Epithelial cell of esophagus (primary cell): ENCODE measurements around the gene ZNF530.
A peak's percentile ranks its signal among the peaks of the same experiment; 100 is the strongest.

Experiments used
- DNase-seq: peaks from one replicate; pipeline ENCODE4 v3.0.0; 2010; ENCODE audit warnings: low read depth
- H3K4me3 ChIP-seq: 2 replicates; pipeline ENCODE4 v1.5.1; 2011; ENCODE audit warnings: mild to moderate bottlenecking, low read length, control low read depth
- CTCF ChIP-seq: IDR thresholded peaks from 2 replicates; pipeline ENCODE4 v1.5.1; 2011; ENCODE audit warnings: low read depth, mild to moderate bottlenecking, low read length, control low read depth, inconsistent platforms; ENCODE audit not compliant: insufficient read depth; ENCODE audit errors: missing control alignments

Gene ZNF530

GRCh38 chr19:57578487-57579205 lies 21.0 kb upstream of the ZNF530 start, which contains the start of gene ZNF416:
ZNF416 (minus strand) TSS chr19:57578911; CDS start chr19:57578704, 207 bp downstream.
- peak; percentile 99 for DNase-seq
- H3K4me3 ChIP-seq, result peak within 1 kb of the TSS; percentile 79
- peak; percentile 16 for TF ChIP-seq CTCF

GRCh38 chr19:57583104-57583520 lies 16.6 kb upstream of the ZNF530 start:
- no peak for TF ChIP-seq CTCF
- no peak for DNase-seq
- peak overlapping the region; percentile 66 for H3K4me3 ChIP-seq

- peak; percentile 90 for DNase-seq
- peak; percentile 2 for TF ChIP-seq CTCF
These were observed 15.9 kb upstream of the ZNF530 start, which contains the start of gene ZIK1 for GRCh38 chr19:57583521-57584416. ZIK1 (plus strand) TSS chr19:57584145; CDS start chr19:57584357, 212 bp downstream.

GRCh38 chr19:57587529-57587928 lies 12.2 kb upstream of the ZNF530 start:
- H3K4me3 ChIP-seq, result no peak overlapping the region
- TF ChIP-seq CTCF, result no peak
- DNase-seq, result peak; percentile 60

More at GRCh38 chr19:57583521-57584416, 15.9 kb upstream of the ZNF530 start, which contains the start of gene ZIK1:
- H3K4me3 ChIP-seq, result peak within 1 kb of the TSS; percentile 66

- TF ChIP-seq CTCF, result no peak
- no peak for DNase-seq
- peak overlapping the region; percentile 75 for H3K4me3 ChIP-seq
These were observed 316 bp upstream of the ZNF530 start for GRCh38 chr19:57599377-57599760.

- no peak overlapping the region for H3K4me3 ChIP-seq
- TF ChIP-seq CTCF, result no peak
- no peak for DNase-seq
These were observed 7.2 kb downstream of the ZNF530 start for GRCh38 chr19:57606931-57607330.
